HL-60 (cell line): Measurements from ENCODE around the gene PCDHGA3.

Experiments
- POLR2AphosphoS5 ChIP-seq: IDR thresholded peaks from 2 replicates; pipeline ENCODE4 v1.6.1; 2012; ENCODE audit warnings: low read depth
- TF ChIP-seq, protein P1 (sequence below): IDR thresholded peaks from one replicate; pipeline ENCODE4 v1.5.1; 2011; ENCODE audit warnings: low read length, control low read depth, inconsistent platforms; ENCODE audit not compliant: insufficient read depth

DNA sequence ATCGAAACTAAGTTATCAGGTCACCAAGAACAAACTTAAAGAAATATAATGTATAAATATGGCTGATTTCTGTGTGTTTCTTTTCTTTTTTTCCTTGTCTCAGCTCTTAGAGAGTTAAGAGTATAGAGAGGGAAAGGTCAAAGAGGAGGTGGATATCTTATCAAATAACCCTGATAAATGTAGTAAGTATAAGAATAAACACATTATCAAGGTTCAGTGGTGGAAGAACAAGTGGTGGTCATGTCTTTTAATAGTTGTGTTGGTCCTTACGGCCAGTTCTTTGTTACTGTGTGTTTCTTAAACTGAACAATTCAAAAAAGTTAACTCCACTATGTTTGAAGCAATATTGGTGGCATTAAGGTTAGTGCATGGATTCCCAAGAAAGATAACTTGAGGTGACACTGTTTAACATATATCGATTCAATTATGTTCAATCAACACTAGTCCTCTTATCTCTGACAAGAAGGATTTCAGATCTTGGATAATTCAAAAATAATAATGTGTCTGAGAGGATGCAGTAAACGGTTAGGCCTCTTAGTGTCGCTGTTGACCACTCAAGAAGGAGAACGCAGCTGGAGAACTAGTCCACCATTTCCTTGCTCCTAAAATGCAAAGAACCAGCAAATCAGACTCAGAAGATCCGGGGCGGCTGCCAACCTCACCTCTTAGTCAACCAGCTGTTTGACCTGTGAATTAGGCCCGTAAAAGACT is at the start of gene PCDHGA3:
- TF ChIP-seq POLR2AphosphoS5 = no peak
- TF ChIP-seq, protein P1, sequence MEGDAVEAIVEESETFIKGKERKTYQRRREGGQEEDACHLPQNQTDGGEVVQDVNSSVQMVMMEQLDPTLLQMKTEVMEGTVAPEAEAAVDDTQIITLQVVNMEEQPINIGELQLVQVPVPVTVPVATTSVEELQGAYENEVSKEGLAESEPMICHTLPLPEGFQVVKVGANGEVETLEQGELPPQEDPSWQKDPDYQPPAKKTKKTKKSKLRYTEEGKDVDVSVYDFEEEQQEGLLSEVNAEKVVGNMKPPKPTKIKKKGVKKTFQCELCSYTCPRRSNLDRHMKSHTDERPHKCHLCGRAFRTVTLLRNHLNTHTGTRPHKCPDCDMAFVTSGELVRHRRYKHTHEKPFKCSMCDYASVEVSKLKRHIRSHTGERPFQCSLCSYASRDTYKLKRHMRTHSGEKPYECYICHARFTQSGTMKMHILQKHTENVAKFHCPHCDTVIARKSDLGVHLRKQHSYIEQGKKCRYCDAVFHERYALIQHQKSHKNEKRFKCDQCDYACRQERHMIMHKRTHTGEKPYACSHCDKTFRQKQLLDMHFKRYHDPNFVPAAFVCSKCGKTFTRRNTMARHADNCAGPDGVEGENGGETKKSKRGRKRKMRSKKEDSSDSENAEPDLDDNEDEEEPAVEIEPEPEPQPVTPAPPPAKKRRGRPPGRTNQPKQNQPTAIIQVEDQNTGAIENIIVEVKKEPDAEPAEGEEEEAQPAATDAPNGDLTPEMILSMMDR = peak; percentile 10
